Melanocyte of skin (primary cell): ENCODE results near the gene MYOCD. TPM values are rescaled to one million over a fixed set of nuclear protein-coding genes. Genes with fewer than 3 reads are reported as not detected.

Experiments used
- total RNA-seq, 2 donors: library from RNA; depleted of rRNA; stranded (reverse); fragments of >200 nt; gene quantifications; 2 replicates each; pipeline ENCODE4 v1.2.3, GENCODE V29; 2012

The MYOCD gene
- not detected for total RNA-seq

GRCh38 chr17:12665263-12666210 is at the start of gene MYOCD:
MYOCD (plus strand) TSS chr17:12665890; CDS start chr17:12666189, 299 bp downstream.

GRCh38 chr17:12789481-12790248 is 124.0 kb downstream of the MYOCD start, which contains the start of gene ARHGAP44:
ARHGAP44 (plus strand) TSS chr17:12789498; CDS start chr17:12789839, 341 bp downstream.

Other genes starting within 250 kb of the MYOCD start
- gene ARHGAP44, start 123.6 kb downstream of the MYOCD start, total RNA-seq: under 1 TPM; under 0.01 TPM